HEK293 (cell line): ENCODE data around the gene ERI3.

Experiments
- GLI4 ChIP-seq: fragments of 450-650 bp; formaldehyde crosslinking; IDR thresholded peaks from 2 replicates; pipeline ENCODE4 v1.5.1; 2016; ENCODE audit warnings: missing biosample characterization, missing genetic modification characterization
- GLIS2 ChIP-seq: fragments of 450-650 bp; formaldehyde crosslinking; IDR thresholded peaks from 2 replicates; pipeline ENCODE4 v1.5.1; 2016; ENCODE audit warnings: missing biosample characterization, missing genetic modification characterization
- HOXA7 ChIP-seq: sonication (generic); formaldehyde crosslinking; IDR thresholded peaks from 2 replicates; pipeline ENCODE4 v1.8.1; 2022; ENCODE audit warnings: missing genetic modification reagents, borderline replicate concordance
- HOXC10 ChIP-seq: sonication (generic); formaldehyde crosslinking; IDR thresholded peaks from 2 replicates; pipeline ENCODE4 v1.8.1; 2023; ENCODE audit warnings: mild to moderate bottlenecking, missing genetic modification reagents
- IKZF3 ChIP-seq: fragments of 450-650 bp; IDR thresholded peaks from 2 replicates; pipeline ENCODE4 v1.5.0; 2018; ENCODE audit warnings: missing biosample characterization, mild to moderate bottlenecking, missing genetic modification characterization, moderate library complexity
- SALL2 ChIP-seq: fragments of 450-650 bp; formaldehyde crosslinking; IDR thresholded peaks from 2 replicates; pipeline ENCODE4 v1.5.0; 2017; ENCODE audit warnings: missing biosample characterization, mild to moderate bottlenecking, missing genetic modification characterization, borderline replicate concordance
- TRIM28 ChIP-seq: IDR thresholded peaks from 2 replicates; pipeline ENCODE4 v1.6.1; 2011; ENCODE audit warnings: low read length, control low read depth, borderline replicate concordance
- ZBTB10 ChIP-seq: fragments of 450-650 bp; formaldehyde crosslinking; IDR thresholded peaks from 2 replicates; pipeline ENCODE4 v1.5.1; 2016; ENCODE audit warnings: missing biosample characterization, missing genetic modification characterization
- ZBTB17 ChIP-seq: fragments of 450-650 bp; formaldehyde crosslinking; IDR thresholded peaks from 2 replicates; pipeline ENCODE4 v1.5.1; 2016; ENCODE audit warnings: missing biosample characterization, missing genetic modification characterization
- ZBTB48 ChIP-seq: fragments of 450-650 bp; formaldehyde crosslinking; IDR thresholded peaks from 2 replicates; pipeline ENCODE4 v1.5.1; 2016; ENCODE audit warnings: missing biosample characterization, missing genetic modification characterization
- ZNF114 ChIP-seq: fragments of 450-650 bp; formaldehyde crosslinking; IDR thresholded peaks from 2 replicates; pipeline ENCODE4 v1.5.0; 2017; ENCODE audit warnings: missing biosample characterization, missing genetic modification characterization
- ZNF175 ChIP-seq: fragments of 450-650 bp; formaldehyde crosslinking; IDR thresholded peaks from 2 replicates; pipeline ENCODE4 v1.5.1; 2016; ENCODE audit warnings: missing biosample characterization, missing genetic modification characterization
- ZNF2 ChIP-seq: fragments of 450-650 bp; formaldehyde crosslinking; IDR thresholded peaks from 2 replicates; pipeline ENCODE4 v1.5.1; 2016; ENCODE audit warnings: missing biosample characterization, missing genetic modification characterization
- ZNF221 ChIP-seq: fragments of 450-650 bp; formaldehyde crosslinking; IDR thresholded peaks from 2 replicates; pipeline ENCODE4 v1.5.1; 2017; ENCODE audit warnings: missing biosample characterization, missing genetic modification characterization, borderline replicate concordance
- ZNF223 ChIP-seq: fragments of 450-650 bp; formaldehyde crosslinking; IDR thresholded peaks from 2 replicates; pipeline ENCODE4 v1.5.1; 2016; ENCODE audit warnings: missing biosample characterization, missing genetic modification characterization
- ZNF26 ChIP-seq: fragments of 450-650 bp; formaldehyde crosslinking; IDR thresholded peaks from 2 replicates; pipeline ENCODE4 v1.5.1; 2016; ENCODE audit warnings: missing biosample characterization, missing genetic modification characterization
- ZNF391 ChIP-seq: fragments of 450-650 bp; formaldehyde crosslinking; IDR thresholded peaks from 2 replicates; pipeline ENCODE4 v1.5.1; 2016; ENCODE audit warnings: low read depth, missing biosample characterization, missing genetic modification characterization, borderline replicate concordance
- ZNF394 ChIP-seq: fragments of 450-650 bp; formaldehyde crosslinking; IDR thresholded peaks from 2 replicates; pipeline ENCODE4 v1.5.1; 2016; ENCODE audit warnings: missing biosample characterization, missing genetic modification characterization, mild to moderate bottlenecking, moderate library complexity, borderline replicate concordance
- ZNF416 ChIP-seq: fragments of 450-650 bp; formaldehyde crosslinking; IDR thresholded peaks from 2 replicates; pipeline ENCODE4 v1.5.1; 2016; ENCODE audit warnings: missing biosample characterization, missing genetic modification characterization
- ZNF488 ChIP-seq: fragments of 450-650 bp; formaldehyde crosslinking; IDR thresholded peaks from 2 replicates; pipeline ENCODE4 v1.5.1; 2016; ENCODE audit warnings: missing biosample characterization, missing genetic modification characterization
- ZNF513 ChIP-seq: fragments of 450-650 bp; IDR thresholded peaks from 2 replicates; pipeline ENCODE4 v1.5.1; 2018; ENCODE audit warnings: missing biosample characterization, missing genetic modification characterization
- ZNF529 ChIP-seq: fragments of 450-650 bp; formaldehyde crosslinking; IDR thresholded peaks from 2 replicates; pipeline ENCODE4 v1.5.1; 2017; ENCODE audit warnings: missing genetic modification characterization, missing biosample characterization; ENCODE audit not compliant: insufficient replicate concordance
- ZNF549 ChIP-seq: fragments of 450-650 bp; IDR thresholded peaks from 2 replicates; pipeline ENCODE4 v1.5.1; 2018; ENCODE audit warnings: missing biosample characterization, missing genetic modification characterization, mild to moderate bottlenecking, inconsistent platforms, moderate library complexity
- ZNF561 ChIP-seq: fragments of 450-650 bp; IDR thresholded peaks from 2 replicates; pipeline ENCODE4 v1.5.1; 2018; ENCODE audit warnings: missing biosample characterization, missing genetic modification characterization, borderline replicate concordance
- ZNF658 ChIP-seq: fragments of 450-650 bp; formaldehyde crosslinking; IDR thresholded peaks from 2 replicates; pipeline ENCODE4; 2016; ENCODE audit warnings: missing biosample characterization, missing genetic modification characterization
- ZNF785 ChIP-seq: fragments of 450-650 bp; formaldehyde crosslinking; IDR thresholded peaks from 2 replicates; pipeline ENCODE4 v1.5.1; 2016; ENCODE audit warnings: missing biosample characterization, missing genetic modification characterization
- ZNF830 ChIP-seq: fragments of 450-650 bp; IDR thresholded peaks from 2 replicates; pipeline ENCODE4 v1.5.0; 2018; ENCODE audit warnings: missing biosample characterization, missing genetic modification characterization, low read depth, mild to moderate bottlenecking, moderate library complexity
- ZNF837 ChIP-seq: fragments of 450-650 bp; formaldehyde crosslinking; IDR thresholded peaks from 2 replicates; pipeline ENCODE4 v1.5.1; 2016; ENCODE audit warnings: missing biosample characterization, missing genetic modification characterization
- TF ChIP-seq, protein P1 (sequence below): fragments of 450-650 bp; formaldehyde crosslinking; conservative IDR thresholded peaks from 2 replicates; pipeline ENCODE4 v1.5.1; 2016; ENCODE audit warnings: low read depth, missing biosample characterization, missing genetic modification characterization
- TF ChIP-seq, protein P2 (sequence below): fragments of 450-650 bp; formaldehyde crosslinking; IDR thresholded peaks from 2 replicates; pipeline ENCODE4 v1.5.1; 2017; ENCODE audit warnings: missing biosample characterization, missing genetic modification characterization

Gene ERI3

DNA sequence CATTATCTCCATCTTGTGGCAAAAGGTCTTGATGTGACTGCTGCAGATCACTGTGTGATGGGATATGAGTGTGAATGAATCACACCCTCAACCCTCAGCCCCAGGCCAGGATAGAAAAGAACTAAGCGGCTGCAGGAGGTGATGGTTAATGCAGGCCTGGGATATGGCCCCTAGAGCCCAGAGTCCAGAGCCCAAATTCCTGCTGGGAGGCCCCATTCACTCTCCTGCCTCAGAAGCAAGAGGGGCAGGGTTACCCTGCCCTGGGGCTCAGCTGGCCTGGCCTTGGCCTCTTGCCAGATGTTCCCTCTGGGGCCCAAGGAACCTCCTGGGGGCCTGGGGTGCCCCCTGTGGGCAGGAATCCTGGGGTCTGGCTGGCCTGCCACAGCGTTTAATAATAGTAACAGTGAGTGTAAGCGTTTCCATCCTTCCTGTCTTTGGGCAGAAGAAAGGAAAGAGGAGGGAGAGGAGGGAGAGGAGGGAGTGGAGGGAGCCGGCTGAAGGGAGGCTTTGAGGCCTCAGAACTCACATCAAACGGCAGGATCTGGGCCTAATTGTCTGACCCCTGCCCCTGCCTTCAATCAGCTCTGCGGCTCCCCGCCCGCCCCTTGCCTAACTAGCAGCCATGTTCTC is 115.6 kb downstream of the ERI3 start (continued):
- TF ChIP-seq ZBTB10, result no peak
- TF ChIP-seq ZNF394 (tag by site-specific recombination), result no peak
- TF ChIP-seq SALL2, result no peak
- no peak for TF ChIP-seq TRIM28
- no peak for TF ChIP-seq ZNF223 (tag by site-specific recombination)
- TF ChIP-seq ZNF488 (tag by site-specific recombination), result no peak
- no peak for TF ChIP-seq ZNF416 (tag by site-specific recombination)
- TF ChIP-seq HOXA7 (CRISPR knock-in tag), result no peak
- peak; percentile 79 for TF ChIP-seq IKZF3 (tag by site-specific recombination)
- no peak for TF ChIP-seq ZNF837 (tag by site-specific recombination)
- TF ChIP-seq, protein P1, sequence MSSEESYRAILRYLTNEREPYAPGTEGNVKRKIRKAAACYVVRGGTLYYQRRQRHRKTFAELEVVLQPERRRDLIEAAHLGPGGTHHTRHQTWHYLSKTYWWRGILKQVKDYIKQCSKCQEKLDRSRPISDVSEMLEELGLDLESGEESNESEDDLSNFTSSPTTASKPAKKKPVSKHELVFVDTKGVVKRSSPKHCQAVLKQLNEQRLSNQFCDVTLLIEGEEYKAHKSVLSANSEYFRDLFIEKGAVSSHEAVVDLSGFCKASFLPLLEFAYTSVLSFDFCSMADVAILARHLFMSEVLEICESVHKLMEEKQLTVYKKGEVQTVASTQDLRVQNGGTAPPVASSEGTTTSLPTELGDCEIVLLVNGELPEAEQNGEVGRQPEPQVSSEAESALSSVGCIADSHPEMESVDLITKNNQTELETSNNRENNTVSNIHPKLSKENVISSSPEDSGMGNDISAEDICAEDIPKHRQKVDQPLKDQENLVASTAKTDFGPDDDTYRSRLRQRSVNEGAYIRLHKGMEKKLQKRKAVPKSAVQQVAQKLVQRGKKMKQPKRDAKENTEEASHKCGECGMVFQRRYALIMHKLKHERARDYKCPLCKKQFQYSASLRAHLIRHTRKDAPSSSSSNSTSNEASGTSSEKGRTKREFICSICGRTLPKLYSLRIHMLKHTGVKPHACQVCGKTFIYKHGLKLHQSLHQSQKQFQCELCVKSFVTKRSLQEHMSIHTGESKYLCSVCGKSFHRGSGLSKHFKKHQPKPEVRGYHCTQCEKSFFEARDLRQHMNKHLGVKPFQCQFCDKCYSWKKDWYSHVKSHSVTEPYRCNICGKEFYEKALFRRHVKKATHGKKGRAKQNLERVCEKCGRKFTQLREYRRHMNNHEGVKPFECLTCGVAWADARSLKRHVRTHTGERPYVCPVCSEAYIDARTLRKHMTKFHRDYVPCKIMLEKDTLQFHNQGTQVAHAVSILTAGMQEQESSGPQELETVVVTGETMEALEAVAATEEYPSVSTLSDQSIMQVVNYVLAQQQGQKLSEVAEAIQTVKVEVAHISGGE (tag by site-specific recombination), result no peak
- no peak for TF ChIP-seq ZNF2 (tag by site-specific recombination)
- TF ChIP-seq GLI4 (tag by site-specific recombination), result no peak
- TF ChIP-seq ZNF529 (tag by site-specific recombination), result no peak
- TF ChIP-seq HOXC10, result no peak
- no peak for TF ChIP-seq ZNF785 (tag by site-specific recombination)
- TF ChIP-seq ZNF26 (tag by site-specific recombination), result no peak
- TF ChIP-seq ZNF175, result no peak
- peak; percentile 83 for TF ChIP-seq GLIS2
- no peak for TF ChIP-seq ZNF658 (tag by site-specific recombination)
- TF ChIP-seq ZNF114, result no peak
- TF ChIP-seq ZNF221 (tag by site-specific recombination), result no peak
- no peak for TF ChIP-seq ZNF830 (tag by site-specific recombination)
- peak; percentile 71 for TF ChIP-seq ZBTB48 (tag by site-specific recombination)
- no peak for TF ChIP-seq ZNF561 (tag by site-specific recombination)
- TF ChIP-seq, protein P2, sequence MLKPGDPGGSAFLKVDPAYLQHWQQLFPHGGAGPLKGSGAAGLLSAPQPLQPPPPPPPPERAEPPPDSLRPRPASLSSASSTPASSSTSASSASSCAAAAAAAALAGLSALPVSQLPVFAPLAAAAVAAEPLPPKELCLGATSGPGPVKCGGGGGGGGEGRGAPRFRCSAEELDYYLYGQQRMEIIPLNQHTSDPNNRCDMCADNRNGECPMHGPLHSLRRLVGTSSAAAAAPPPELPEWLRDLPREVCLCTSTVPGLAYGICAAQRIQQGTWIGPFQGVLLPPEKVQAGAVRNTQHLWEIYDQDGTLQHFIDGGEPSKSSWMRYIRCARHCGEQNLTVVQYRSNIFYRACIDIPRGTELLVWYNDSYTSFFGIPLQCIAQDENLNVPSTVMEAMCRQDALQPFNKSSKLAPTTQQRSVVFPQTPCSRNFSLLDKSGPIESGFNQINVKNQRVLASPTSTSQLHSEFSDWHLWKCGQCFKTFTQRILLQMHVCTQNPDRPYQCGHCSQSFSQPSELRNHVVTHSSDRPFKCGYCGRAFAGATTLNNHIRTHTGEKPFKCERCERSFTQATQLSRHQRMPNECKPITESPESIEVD (tag by site-specific recombination), result no peak
- no peak for TF ChIP-seq ZNF391 (tag by site-specific recombination)
- TF ChIP-seq ZBTB17 (tag by site-specific recombination), result no peak; the same call in 1 of the 2 replicates
- TF ChIP-seq ZNF549 (tag by site-specific recombination), result no peak
- TF ChIP-seq ZNF513 (tag by site-specific recombination), result no peak
